Astrocyte of the cerebellum (primary cell): Measurements from ENCODE around the gene KLF7.

ENCODE experiments used
- DNase-seq: peaks from one replicate; pipeline ENCODE4 v3.0.0-alpha.2; 2011; ENCODE audit warnings: low read depth
- H3K4me3 ChIP-seq: 2 replicates; pipeline ENCODE4 v1.5.1; 2011; ENCODE audit warnings: mild to moderate bottlenecking, low read depth, low read length, moderate library complexity
- CTCF ChIP-seq: IDR thresholded peaks from 2 replicates; pipeline ENCODE4 v1.5.1; 2012; ENCODE audit warnings: low read length, low read depth, moderate library complexity, mild to moderate bottlenecking; ENCODE audit errors: missing control alignments
- in situ Hi-C: cut with HindIII; loops from 2 replicates; pipeline ENCODE4 v1.10.0; 2017; ENCODE audit warnings: low sequenced_read_pairs

Gene KLF7

GRCh38 chr2:207150284-207150683 is 15.5 kb downstream of the KLF7 start:
- no peak overlapping the region for H3K4me3 ChIP-seq
- DNase-seq: no peak
- TF ChIP-seq CTCF: no peak
- in situ Hi-C loops: no loop called here

GRCh38 chr2:207149249-207150213 is 16.2 kb downstream of the KLF7 start:
- no peak overlapping the region for H3K4me3 ChIP-seq
- TF ChIP-seq CTCF: no peak
- DNase-seq: no peak
- in situ Hi-C loops: no loop called here

- in situ Hi-C loops: no loop called here
- DNase-seq: no peak
- no peak for TF ChIP-seq CTCF
- H3K4me3 ChIP-seq: no peak overlapping the region
Observed at GRCh38 chr2:207148020-207148419, 17.7 kb downstream of the KLF7 start.

GRCh38 chr2:207144173-207144785 is 21.5 kb downstream of the KLF7 start:
- no peak for DNase-seq
- H3K4me3 ChIP-seq: no peak overlapping the region
- no peak for TF ChIP-seq CTCF
- in situ Hi-C loops: no loop called here

GRCh38 chr2:207143215-207144172 is 22.3 kb downstream of the KLF7 start:
- in situ Hi-C loops: no loop called here
- no peak for TF ChIP-seq CTCF
- no peak overlapping the region for H3K4me3 ChIP-seq
- DNase-seq: peak; percentile 57

GRCh38 chr2:207142461-207142860 is 23.3 kb downstream of the KLF7 start:
- no peak for TF ChIP-seq CTCF
- H3K4me3 ChIP-seq: no peak overlapping the region
- in situ Hi-C loops: no loop called here
- DNase-seq: no peak
